HG02610 (cell line): ENCODE data around the gene NEURL1.

ENCODE experiments used
- ATAC-seq: cut with Tn5 transposase; IDR thresholded peaks from one replicate; pipeline ENCODE4 v1.9.1; 2021; ENCODE audit warnings: mild to moderate bottlenecking, moderate library complexity; ENCODE audit not compliant: unreplicated experiment

Gene NEURL1, protein sequence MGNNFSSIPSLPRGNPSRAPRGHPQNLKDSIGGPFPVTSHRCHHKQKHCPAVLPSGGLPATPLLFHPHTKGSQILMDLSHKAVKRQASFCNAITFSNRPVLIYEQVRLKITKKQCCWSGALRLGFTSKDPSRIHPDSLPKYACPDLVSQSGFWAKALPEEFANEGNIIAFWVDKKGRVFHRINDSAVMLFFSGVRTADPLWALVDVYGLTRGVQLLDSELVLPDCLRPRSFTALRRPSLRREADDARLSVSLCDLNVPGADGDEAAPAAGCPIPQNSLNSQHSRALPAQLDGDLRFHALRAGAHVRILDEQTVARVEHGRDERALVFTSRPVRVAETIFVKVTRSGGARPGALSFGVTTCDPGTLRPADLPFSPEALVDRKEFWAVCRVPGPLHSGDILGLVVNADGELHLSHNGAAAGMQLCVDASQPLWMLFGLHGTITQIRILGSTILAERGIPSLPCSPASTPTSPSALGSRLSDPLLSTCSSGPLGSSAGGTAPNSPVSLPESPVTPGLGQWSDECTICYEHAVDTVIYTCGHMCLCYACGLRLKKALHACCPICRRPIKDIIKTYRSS

DNA sequence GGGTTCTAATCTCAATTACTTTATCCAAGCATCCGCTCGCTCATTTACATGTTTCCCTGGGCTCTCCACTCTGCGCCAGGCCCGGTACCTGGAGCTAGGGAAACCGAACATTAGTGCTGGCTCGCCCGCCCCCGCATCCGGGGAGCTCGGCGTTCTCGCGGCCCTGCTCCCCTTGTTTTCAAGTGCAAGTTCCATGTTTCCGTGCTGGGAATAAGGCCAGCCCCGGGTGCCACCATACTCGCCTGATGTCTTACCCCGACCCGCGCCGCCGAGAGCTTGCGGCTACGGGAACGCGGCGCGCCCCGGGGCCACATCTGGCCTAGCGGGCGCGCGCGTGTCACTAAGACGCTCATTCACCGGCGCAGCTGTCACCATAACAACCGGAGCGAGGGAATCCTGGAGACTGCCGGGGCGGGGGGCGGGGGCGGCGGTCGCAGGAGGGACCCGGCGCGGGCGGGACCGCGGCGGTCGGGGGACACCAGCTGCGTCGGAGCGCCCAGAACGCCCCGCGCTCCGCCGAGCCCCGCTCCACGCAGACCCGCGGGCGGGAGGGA lies at the start of gene NEURL1:
Gene NEURL1, plus strand, starts transcription at position 344 of the 554 bp plus-strand sequence. CDS start 683 bp downstream, outside the sequence.
- ATAC-seq: no peak

DNA sequence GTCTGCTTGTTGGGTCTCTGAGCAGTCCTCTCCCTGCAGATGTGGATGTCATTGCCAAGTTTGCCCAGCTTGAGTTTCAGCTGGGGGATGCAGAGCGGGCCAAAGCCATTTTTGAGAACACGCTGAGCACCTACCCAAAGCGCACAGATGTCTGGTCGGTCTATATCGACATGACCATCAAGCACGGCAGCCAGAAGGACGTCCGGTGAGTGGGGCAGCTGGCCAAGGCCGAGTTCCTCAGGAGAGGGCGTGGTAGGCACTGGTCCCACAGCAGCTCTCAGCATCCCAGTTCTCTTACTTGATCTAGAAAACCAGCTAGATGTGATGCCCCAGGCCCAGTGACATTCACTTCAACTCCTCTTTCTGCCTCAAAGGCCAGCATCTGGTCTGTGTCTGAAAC lies 49.0 kb upstream of the NEURL1 start:
- no peak for ATAC-seq

DNA sequence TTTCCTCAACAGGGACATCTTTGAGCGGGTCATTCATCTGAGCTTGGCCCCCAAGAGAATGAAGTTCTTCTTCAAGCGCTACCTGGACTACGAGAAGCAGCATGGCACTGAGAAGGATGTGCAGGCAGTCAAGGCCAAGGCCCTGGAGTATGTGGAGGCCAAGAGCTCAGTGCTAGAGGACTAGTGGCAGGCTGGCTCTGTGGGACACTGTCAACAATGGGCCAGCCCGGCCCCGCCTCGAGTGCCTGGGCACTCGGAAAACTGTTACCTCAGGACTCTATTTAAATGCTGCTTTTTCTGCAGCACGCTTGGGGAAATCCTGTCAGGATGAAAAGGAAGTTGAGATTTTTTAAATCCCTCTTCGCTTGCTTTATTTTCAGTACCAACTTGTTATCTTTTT lies 48.1 kb upstream of the NEURL1 start:
- ATAC-seq: no peak

DNA sequence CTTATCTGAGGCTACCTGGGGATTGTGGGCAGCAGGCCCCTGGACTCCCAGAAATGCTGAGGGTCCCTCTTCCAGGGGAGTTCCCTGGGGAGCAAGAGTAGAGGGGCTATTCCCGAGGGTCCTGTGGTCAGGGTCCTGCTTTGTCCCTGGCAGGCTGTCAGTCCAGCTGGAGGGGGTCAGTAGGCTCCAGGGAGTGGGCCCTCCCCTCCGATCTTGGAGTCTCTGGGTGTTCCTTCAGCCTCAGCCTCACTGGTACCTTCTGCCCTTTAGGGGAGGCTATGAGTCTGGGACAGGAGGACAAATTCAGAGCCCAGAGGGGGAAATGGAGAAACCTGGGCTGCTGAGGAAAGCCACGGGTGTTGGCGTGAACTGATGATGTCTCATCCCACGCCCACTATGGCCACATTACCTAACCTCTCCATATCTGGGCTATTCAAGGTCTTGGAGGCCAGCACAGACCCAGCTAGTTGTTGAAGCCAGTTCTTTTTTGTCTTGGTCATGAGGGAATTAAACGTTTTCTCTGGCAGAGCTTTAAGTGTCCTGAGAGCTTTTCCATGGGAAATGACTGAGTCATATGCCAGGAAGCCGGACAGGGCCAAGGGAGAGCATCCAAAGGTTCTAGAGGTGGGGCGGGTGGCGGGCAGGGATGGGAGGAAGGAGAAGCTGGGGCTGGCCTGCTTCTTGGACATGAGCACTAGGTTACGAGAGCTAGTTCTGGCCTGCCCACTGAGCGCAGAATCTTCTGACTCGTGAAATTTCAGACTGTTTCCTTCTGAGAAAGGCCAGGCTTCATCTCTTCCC lies 47.5 kb upstream of the NEURL1 start:
- no peak for ATAC-seq

DNA sequence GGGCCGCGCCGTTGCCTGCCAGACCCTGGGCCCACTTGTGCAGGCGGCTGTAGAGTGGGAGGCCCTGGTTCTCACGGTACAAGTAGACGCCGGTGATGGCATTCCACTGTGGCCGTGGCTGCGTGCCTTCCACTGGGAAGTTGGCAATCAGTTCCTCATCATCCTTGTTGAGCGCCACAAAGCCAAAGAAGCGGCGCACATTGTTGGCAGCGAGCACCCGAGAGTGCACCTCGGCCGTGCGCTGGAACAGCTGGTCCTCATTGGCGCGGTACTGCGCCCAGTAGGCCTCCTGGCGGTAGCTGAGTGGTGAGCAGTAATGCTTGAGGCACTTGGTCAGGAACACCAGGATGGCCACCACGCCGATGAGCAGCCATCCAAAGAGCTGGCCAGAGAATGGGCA lies 46.3 kb upstream of the NEURL1 start:
- no peak for ATAC-seq

DNA sequence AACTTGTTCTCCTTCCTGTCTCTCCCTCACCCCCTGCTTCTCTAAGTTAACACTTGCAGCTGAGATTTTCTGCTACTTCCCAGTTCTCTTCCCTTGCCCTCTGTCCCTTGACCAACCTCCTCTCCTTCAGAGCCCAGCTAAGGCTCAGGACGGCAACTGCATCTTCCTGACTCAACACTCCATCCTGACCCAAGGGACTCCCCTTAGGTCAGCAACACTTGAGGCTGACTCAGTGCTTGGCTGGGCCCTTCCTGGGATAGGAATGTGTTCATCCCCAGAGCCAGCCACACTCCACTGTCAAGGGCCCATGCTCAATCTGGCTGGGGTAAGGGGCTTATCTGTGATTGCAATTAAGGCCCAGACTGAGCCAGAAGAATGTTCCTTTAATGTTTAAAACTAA lies 44.8 kb upstream of the NEURL1 start:
- no peak for ATAC-seq

DNA sequence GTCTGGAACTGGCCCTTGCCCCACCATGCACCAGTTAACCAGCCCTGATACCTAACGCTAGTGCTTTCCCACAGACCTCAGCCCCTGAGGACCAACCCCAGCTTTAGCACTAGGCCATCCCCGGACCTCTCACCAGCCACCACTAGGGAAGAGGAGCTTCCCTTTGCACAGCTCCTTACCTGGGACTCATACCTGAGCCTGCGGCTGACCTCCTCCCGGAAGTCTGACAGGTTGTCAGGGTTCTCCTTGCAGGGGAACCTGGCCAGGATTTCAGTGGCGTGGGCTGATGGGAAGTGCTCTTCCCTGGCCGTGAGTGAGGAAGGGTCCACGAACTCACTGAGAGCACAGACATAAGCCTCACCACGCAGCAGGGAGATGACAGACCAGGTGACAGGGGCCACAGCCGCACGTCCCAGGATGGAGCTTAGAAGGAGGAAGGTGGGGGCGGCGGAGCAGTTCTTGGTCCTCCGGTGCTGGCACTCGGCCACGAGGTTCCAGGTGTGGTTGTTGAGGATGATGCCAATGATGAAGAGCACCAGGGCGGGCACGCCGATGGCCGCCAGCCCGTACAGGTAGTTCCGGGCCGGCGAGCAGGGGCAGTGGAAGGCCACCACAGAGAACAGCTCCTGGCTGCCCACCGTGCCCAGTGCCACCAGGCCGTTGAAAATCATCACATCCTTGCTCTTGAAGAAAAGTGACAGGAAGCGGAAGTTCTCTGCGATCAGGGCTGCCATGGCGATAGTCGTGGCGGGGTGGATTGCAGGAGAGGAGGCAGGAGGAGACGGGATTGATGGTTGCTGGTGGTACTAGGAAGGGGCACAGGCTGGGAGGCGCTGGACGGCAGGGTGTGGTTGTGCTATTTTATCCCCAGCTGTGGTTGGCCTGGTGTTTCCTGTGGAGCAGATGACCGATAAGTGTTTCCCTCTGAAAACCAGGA lies 44.0 kb upstream of the NEURL1 start:
- no peak for ATAC-seq

DNA sequence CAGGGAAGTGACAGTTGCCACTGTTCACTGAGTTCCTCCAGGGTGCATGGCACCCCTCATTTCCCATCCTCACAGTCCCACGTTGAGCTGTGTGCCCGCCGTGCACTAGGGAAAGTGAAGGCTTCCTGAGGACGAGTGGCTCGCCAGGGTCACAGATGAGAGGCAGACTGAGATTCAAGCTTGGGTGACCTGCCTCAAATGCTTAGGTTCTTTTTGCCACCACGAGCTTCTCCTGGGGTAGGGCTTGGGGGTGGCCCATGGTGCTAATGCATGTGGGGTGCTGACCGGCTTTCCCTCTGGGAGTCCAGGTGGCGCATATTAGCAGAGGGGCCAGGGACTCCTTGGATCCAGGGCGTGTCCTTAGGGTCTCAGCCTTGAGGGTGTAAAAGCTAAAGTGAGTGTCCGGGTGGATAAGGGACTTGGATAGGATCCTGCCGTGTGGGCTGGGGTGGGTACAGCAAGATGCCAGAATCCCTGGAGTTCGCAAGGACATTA lies 43.3 kb upstream of the NEURL1 start:
- ATAC-seq: no peak

DNA sequence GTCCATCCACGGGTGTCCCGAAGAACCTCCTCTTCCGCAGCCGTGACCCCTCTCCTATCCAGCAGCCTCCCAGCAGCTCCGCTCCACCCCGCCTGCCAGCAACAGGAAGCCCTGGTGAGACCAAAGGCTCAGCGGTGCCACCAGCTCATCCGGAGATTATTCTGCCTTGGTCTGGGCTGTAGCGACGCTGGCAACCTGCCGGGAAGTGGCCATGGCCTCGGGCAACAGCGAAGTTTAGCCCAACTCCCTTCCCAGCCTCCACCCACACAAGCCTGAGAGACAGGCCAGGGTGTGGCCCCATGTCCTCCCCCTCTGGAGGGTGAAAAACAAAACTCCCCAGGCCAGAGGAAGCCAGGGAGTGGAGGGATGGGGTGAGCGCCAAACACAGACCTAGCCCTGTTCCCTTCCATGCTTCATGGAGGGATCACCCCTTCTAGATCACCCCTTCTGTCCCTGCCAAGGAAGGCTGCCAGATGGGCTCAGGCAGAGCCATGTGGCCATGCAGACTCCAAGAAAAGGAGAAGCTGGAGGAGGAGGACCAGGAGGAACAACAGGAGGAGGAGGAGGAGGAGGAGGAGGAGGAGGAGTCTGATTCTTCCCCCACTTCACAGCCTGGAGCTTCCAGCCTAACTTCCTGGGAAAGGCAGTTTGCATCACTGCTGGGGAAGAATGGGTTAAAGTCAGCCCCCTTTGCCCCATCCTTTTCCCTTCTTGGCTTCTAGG lies 42.3 kb upstream of the NEURL1 start:
- ATAC-seq: no peak

DNA sequence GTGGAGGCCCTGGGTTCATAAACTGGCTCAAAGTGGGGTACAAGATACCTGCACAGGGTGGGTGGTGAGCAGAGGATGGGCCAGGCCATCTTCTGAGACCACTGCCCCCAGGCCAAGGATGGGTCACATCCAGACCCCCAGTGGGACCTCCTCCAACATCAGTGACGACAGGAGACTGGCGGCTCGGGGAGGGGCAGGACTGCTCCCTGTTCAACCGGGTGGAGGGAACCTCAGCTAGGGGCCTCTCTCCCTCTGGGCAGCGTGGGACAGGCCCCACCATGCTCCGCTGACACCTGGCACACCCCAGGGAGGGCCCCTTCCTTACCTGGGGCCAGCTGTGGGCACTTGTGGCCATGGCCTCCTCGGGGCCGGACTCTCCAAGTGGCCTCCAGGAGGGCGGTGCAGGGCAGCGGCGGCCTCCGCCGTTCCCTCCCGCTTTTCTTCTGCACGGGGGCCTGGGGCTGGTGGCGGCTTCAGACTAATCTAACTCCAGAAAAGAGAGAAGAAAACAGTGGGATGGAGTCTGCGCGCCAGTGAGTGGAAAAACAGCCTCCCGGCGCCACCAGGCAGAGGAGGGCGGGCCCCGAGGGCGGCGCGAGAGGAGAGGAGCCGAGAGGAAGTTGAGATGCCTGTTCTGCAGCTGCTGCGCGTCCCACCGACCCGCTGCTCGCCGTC lies 41.5 kb upstream of the NEURL1 start, which contains the start of gene CALHM2:
Gene CALHM2, minus strand, starts transcription at position 540 of the 675 bp plus-strand sequence. CDS start 2,429 bp downstream, outside the sequence.
- ATAC-seq: peak; percentile 68

DNA sequence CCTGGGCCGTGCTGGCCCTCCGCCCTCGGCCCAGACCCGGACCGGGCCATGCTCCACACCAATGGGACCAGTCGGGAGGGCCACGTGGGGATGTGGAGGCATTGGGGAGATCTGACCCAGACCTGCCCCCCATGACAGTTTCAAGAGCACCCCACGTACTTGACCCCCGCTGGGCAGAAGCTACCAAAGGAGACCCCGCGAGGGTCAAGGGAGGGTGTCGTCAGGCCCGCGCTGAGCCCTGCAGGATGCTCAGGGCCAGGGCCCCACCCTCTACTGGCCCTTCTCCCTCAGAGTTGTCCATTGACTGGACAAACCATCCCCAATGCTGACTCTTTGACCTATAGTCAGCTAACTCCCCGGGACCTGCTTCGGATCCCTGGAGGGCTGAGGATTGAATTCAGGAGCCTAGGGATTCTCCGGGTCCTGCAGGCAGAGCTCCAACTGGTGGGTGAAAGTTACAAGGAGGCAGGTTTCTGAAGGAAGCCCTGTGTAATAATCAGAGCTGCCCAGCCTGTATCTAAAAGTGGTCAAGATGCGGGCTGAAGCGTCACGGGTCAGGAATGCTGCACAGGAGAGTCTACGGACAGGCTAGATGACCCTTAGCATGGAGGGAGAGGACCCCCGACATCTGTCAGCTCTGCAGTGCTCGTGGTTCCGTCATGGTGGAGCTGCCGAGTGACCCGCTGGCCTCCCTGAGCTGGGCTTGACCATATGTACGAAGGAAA lies 40.8 kb upstream of the NEURL1 start:
- ATAC-seq: peak; percentile 4

DNA sequence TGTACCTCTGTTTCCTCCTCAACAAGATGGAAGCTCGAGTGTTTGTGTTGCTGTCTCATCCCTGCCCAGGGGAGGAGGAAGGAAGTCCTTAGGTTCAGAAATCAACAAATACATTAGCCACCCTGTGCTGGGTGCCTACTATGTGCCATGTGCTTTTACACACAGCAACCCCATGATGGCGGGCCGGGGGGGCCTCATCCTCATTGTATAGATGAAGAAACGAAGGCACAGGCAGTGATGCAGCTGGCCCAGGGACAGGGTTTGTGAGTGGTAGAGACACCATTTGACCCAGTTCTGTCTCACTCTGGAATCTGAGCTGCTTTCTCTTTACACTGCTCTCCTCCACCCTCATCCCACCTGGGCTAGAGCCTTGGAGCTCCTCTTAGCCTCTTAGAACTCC lies 39.5 kb upstream of the NEURL1 start:
- ATAC-seq: no peak

DNA sequence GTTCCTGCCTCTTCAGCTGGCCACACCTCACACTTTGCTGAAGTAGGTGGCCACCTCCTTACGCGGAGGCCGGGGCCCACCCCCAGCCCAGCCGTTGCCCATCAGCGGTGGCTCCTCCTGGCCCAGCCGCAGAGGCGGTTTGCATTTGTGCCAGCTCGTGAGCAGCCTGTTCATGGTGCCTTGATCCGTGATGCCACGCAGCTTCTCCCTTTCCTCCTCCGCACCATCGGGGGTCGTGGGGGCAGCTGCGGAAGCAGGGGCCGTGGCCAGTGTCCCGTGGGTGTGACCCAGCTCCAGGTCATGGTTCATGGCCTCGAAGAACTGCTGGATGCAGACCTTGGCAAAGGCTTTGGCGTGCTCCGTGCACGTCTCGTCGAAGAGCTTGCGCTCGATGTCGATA lies 38.3 kb upstream of the NEURL1 start:
- no peak for ATAC-seq

DNA sequence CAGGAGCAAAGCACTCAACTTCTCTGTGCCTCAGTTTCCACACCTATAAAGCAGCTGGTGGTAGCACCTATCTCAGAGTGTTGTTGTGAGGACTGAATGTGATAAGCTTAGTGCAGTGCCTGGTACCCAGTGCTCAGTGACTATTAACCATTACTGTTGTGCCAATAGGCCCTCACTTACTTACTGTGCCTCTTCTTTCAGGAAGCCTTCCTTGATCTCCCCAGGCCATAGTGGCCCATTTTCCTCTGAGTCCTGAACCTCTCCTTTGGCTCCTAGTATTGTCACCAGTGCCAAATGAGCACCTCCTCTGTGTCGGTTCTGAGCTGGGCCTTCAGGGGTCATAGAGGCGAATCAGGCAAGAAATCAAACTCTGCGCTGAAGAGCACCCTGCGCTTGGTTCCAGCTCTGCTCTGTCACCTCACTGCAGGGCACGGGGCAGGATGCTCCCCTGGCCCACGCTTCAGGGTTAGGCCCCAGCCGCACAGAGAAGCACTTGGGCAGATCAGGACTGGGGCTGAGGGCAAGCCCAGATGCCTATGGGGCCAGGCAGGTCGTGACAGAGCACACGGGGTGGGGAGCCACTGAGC lies 37.3 kb upstream of the NEURL1 start:
- no peak for ATAC-seq

DNA sequence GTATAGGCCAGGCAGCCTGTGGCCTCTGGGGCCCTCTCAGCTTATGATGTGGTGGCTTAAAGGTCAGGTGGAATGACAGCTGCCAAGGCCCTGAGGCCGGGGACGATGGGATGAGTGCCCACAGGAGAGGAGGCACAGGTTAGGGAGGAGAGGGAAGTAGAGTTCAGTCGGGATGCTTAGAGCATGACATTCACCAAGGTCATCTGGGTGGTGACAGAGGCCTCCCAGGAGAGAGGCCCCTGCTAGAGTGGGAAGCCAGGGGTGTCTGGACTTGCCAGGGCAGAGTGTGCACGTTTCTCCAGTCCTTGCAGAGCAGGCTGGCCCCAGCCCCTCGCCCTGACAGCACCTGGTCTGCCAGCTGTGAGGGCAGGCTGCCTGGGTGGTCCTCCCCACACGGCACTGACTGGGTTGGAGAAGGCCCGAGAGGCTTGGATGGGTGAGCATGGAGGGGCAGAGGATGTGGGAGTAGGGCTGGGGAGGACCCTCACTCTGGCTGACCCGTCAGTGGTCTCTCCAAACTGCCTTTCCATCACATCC lies 36.3 kb upstream of the NEURL1 start:
- ATAC-seq: no peak

DNA sequence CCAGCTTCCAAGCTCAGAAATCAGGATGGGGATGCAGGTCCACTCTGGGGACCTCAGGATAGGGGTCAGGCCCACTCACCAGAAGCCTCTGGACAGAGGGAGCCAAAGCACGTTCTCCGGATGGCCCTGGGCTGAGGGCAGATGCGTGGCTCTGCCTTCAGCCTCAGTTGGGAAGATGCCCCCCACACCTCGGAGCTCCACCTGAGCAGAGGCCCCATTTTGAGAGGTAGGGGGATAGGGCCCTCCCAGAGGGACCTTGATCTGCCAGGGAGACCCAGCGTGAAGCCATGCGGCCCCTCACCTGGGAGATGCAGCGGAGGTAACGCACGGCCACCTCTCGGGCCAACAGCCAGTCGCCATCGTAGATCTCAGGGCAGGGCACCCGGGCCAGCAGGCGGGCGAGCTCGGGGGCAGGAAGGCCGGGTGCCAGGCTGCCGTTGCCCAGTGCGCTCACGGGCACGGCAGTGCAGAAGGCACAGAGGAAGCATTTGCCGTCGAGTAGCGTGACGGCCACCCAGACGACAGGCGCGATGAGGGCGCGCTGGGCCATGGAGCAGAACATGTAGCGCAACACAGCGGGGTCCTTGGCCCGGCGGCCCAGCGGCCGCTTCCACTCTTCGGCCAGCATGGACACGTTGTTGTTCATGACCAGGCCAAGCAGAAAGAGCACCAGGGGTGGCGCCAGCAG lies 35.5 kb upstream of the NEURL1 start:
- ATAC-seq: no peak

DNA sequence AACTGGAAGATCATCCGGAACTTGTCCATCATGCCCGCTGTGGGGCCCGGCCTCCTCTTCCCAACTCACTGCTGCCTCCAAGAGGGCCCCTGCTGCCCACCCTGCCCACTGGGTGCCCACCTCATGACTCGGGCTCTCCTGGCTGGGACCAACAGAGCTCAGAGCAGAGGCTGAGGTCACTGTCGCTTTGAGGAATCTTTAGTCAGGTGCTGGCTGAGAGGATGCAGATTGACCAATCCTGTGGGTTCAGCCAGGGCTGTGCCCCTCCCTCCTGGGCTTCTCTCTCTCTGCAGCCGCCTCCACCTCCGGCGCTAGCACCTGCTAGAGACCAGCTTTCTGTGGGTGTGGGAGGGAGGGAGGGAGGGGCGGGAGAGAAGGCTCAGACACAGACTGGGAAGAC lies 34.8 kb upstream of the NEURL1 start, which contains the start of gene CALHM1:
Gene CALHM1, minus strand, starts transcription at position 181 of the 400 bp plus-strand sequence. Its CDS starts 149 bp downstream, at position 32.
- peak; percentile 84 for ATAC-seq
